ENCODE measurements around the gene SORCS2.

The SORCS2 gene

GRCh38 chr4:7521666-7522065 lies 329.3 kb downstream of the SORCS2 start:
- Histone ChIP-seq H3K79me2 (ENCODE audit: control insufficient read depth, insufficient read depth, low read length, poor library complexity) (no peaks in the 10 kb centered on the region), H3K36me3 (ENCODE audit: control insufficient read depth in 1 of 2, insufficient read depth in 2 of 2, low read length in 2 of 2) (no peaks in the 10 kb centered on the region), H3K27ac (ENCODE audit: low read depth, low read length) (no peak overlapping the region), H3K14ac (ENCODE audit: low read length) (no peak overlapping the region), H2BK120ac (ENCODE audit: insufficient read depth, low read length, poor library complexity) (no peak overlapping the region), H3K9me3 (ENCODE audit: insufficient read depth, low read depth, low read length) (no peaks in the 10 kb centered on the region), H4K8ac (ENCODE audit: low read depth, low read length) (no peak overlapping the region), H3K18ac (ENCODE audit: low read length) (no peak overlapping the region), H3K9ac (ENCODE audit: low read length) (no peak overlapping the region), H3K23ac (ENCODE audit: low read length) (no peak overlapping the region), H3K4ac (ENCODE audit: low read depth, low read length) (no peak overlapping the region), H2AFZ (ENCODE audit: insufficient read depth, low read length, poor library complexity) (no peak overlapping the region), H4K12ac (ENCODE audit: low read depth, low read length) (no peak overlapping the region), H3K79me1 (ENCODE audit: low read length) (no peaks in the 10 kb centered on the region), H3K4me2 (ENCODE audit: low read length) (no peak overlapping the region), H3K4me3 (ENCODE audit: low read depth, low read length) (no peak overlapping the region), H2BK12ac (ENCODE audit: low read length) (no peak overlapping the region), H3K4me1 (ENCODE audit: control insufficient read depth in 1 of 2, insufficient read depth in 2 of 2, low read length in 2 of 2) (no peaks in the 10 kb centered on the region), H2AK5ac (ENCODE audit: low read length) (no peak overlapping the region), H2BK5ac (ENCODE audit: low read depth, low read length, poor library complexity) (no peak overlapping the region), H4K91ac (ENCODE audit: low read depth, low read length) (no peak overlapping the region), H3K27me3 (ENCODE audit: insufficient read depth, low read length) (no peaks in the 10 kb centered on the region)
- DNase-seq: no peak
- WGBS (ENCODE audit: extremely low coverage, insufficient coverage, insufficient read length): no CpG with 5 or more reads among the region's 6 CpGs

DNA sequence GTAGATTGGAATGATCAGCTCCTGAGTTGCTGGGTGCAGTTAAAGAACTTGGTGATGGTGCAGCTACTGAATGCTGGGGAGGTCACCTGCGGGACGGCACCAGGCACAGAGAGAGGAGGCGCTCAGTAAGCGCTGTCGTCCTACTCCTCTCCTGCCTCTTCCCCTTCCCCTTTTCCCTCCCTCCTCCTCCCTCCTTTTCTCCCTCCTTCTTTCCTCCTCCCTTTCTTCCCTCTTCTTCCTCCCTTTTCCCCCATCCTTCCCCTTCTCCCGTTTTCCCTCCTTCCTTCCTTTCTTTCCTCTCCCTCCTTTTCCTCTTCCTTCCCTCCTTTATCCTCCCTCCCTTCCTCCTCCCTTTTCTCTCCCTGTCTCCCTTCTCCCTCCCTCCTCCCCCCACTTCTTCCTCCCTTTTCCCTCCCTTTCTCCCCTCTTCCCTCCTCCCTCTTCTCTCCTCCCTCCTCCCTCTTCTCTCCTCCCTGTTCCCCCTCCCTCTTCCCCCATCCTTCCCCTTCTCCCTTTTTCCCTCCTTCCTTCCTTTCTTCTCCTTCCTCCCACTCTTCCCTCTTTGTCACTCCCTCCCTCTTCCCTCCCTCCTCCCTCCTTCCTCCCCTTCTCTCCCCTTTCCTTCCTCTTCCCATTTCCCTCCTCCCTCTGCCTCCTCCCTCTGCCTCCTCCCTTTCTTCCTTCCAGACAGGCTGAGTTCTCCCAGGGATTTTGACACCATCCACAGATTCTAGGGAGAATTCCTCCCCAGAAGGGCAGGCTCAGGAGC lies 330.3 kb downstream of the SORCS2 start:
- H3K79me1 ChIP-seq (ENCODE audit: low read length): no peaks in the 10 kb centered on the region
- H3K18ac ChIP-seq (ENCODE audit: low read length): no peak overlapping the region
- H3K9ac ChIP-seq (ENCODE audit: low read length): no peak overlapping the region
- no peak overlapping the region for H4K91ac ChIP-seq (ENCODE audit: low read depth, low read length)
- no peak overlapping the region for H2BK12ac ChIP-seq (ENCODE audit: low read length)
- DNase-seq: no peak
- H2BK120ac ChIP-seq (ENCODE audit: insufficient read depth, low read length, poor library complexity): no peak overlapping the region
- H3K14ac ChIP-seq (ENCODE audit: low read length): no peak overlapping the region
- no peaks in the 10 kb centered on the region for H3K9me3 ChIP-seq (ENCODE audit: insufficient read depth, low read depth, low read length)
- H3K4me1 ChIP-seq (ENCODE audit: control insufficient read depth in 1 of 2, insufficient read depth in 2 of 2, low read length in 2 of 2): no peaks in the 10 kb centered on the region
- H3K27me3 ChIP-seq (ENCODE audit: insufficient read depth, low read length): no peaks in the 10 kb centered on the region
- H3K4me2 ChIP-seq (ENCODE audit: low read length): no peak overlapping the region
- H3K27ac ChIP-seq (ENCODE audit: low read depth, low read length): no peak overlapping the region
- no peak overlapping the region for H2BK5ac ChIP-seq (ENCODE audit: low read depth, low read length, poor library complexity)
- H3K36me3 ChIP-seq (ENCODE audit: control insufficient read depth in 1 of 2, insufficient read depth in 2 of 2, low read length in 2 of 2): no peaks in the 10 kb centered on the region
- no peak overlapping the region for H2AFZ ChIP-seq (ENCODE audit: insufficient read depth, low read length, poor library complexity)
- H4K12ac ChIP-seq (ENCODE audit: low read depth, low read length): no peak overlapping the region
- H3K4me3 ChIP-seq (ENCODE audit: low read depth, low read length): no peak overlapping the region
- H3K79me2 ChIP-seq (ENCODE audit: control insufficient read depth, insufficient read depth, low read length, poor library complexity): no peaks in the 10 kb centered on the region
- H2AK5ac ChIP-seq (ENCODE audit: low read length): no peak overlapping the region
- no peak overlapping the region for H4K8ac ChIP-seq (ENCODE audit: low read depth, low read length)
- H3K4ac ChIP-seq (ENCODE audit: low read depth, low read length): no peak overlapping the region
- no CpG with 5 or more reads among the region's 6 CpGs for WGBS (ENCODE audit: extremely low coverage, insufficient coverage, insufficient read length)
- H3K23ac ChIP-seq (ENCODE audit: low read length): no peak overlapping the region

GRCh38 chr4:7523526-7523925 lies 331.2 kb downstream of the SORCS2 start:
- no peak overlapping the region for H4K8ac ChIP-seq (ENCODE audit: low read depth, low read length)
- no peak overlapping the region for H2BK5ac ChIP-seq (ENCODE audit: low read depth, low read length, poor library complexity)
- H3K79me2 ChIP-seq (ENCODE audit: control insufficient read depth, insufficient read depth, low read length, poor library complexity): no peaks in the 10 kb centered on the region
- H3K4ac ChIP-seq (ENCODE audit: low read depth, low read length): no peak overlapping the region
- H3K79me1 ChIP-seq (ENCODE audit: low read length): no peaks in the 10 kb centered on the region
- no peaks in the 10 kb centered on the region for H3K36me3 ChIP-seq (ENCODE audit: control insufficient read depth in 1 of 2, insufficient read depth in 2 of 2, low read length in 2 of 2)
- H2AFZ ChIP-seq (ENCODE audit: insufficient read depth, low read length, poor library complexity): no peak overlapping the region
- no peak overlapping the region for H3K18ac ChIP-seq (ENCODE audit: low read length)
- no peak overlapping the region for H2BK120ac ChIP-seq (ENCODE audit: insufficient read depth, low read length, poor library complexity)
- H3K4me2 ChIP-seq (ENCODE audit: low read length): no peak overlapping the region
- no CpG with 5 or more reads among the region's 12 CpGs for WGBS (ENCODE audit: extremely low coverage, insufficient coverage, insufficient read length)
- H3K4me1 ChIP-seq (ENCODE audit: control insufficient read depth in 1 of 2, insufficient read depth in 2 of 2, low read length in 2 of 2): no peaks in the 10 kb centered on the region
- H3K14ac ChIP-seq (ENCODE audit: low read length): no peak overlapping the region
- no peak for DNase-seq
- no peak overlapping the region for H3K9ac ChIP-seq (ENCODE audit: low read length)
- H3K9me3 ChIP-seq (ENCODE audit: insufficient read depth, low read depth, low read length): no peaks in the 10 kb centered on the region
- H4K91ac ChIP-seq (ENCODE audit: low read depth, low read length): no peak overlapping the region
- no peak overlapping the region for H2BK12ac ChIP-seq (ENCODE audit: low read length)
- no peak overlapping the region for H3K4me3 ChIP-seq (ENCODE audit: low read depth, low read length)
- no peak overlapping the region for H3K23ac ChIP-seq (ENCODE audit: low read length)
- H2AK5ac ChIP-seq (ENCODE audit: low read length): no peak overlapping the region
- H4K12ac ChIP-seq (ENCODE audit: low read depth, low read length): no peak overlapping the region
- H3K27me3 ChIP-seq (ENCODE audit: insufficient read depth, low read length): no peaks in the 10 kb centered on the region
- H3K27ac ChIP-seq (ENCODE audit: low read depth, low read length): no peak overlapping the region

- no peak for DNase-seq
- no peaks in the 10 kb centered on the region for H3K27me3 ChIP-seq (ENCODE audit: insufficient read depth, low read length)
Observed at GRCh38 chr4:7524064-7524682, 331.8 kb downstream of the SORCS2 start.

More at GRCh38 chr4:7524064-7524682, 331.8 kb downstream of the SORCS2 start:
- Histone ChIP-seq H3K9me3 (ENCODE audit: insufficient read depth, low read depth, low read length) (no peaks in the 10 kb centered on the region), H2BK12ac (ENCODE audit: low read length) (no peak overlapping the region), H3K36me3 (ENCODE audit: control insufficient read depth in 1 of 2, insufficient read depth in 2 of 2, low read length in 2 of 2) (no peaks in the 10 kb centered on the region), H3K4me2 (ENCODE audit: low read length) (no peak overlapping the region), H3K23ac (ENCODE audit: low read length) (no peak overlapping the region), H3K14ac (ENCODE audit: low read length) (no peak overlapping the region), H3K79me1 (ENCODE audit: low read length) (no peaks in the 10 kb centered on the region), H3K27ac (ENCODE audit: low read depth, low read length) (no peak overlapping the region), H3K4ac (ENCODE audit: low read depth, low read length) (no peak overlapping the region), H4K12ac (ENCODE audit: low read depth, low read length) (no peak overlapping the region), H2AFZ (ENCODE audit: insufficient read depth, low read length, poor library complexity) (no peak overlapping the region), H3K9ac (ENCODE audit: low read length) (no peak overlapping the region), H3K4me3 (ENCODE audit: low read depth, low read length) (no peak overlapping the region), H4K8ac (ENCODE audit: low read depth, low read length) (no peak overlapping the region), H4K91ac (ENCODE audit: low read depth, low read length) (no peak overlapping the region), H3K18ac (ENCODE audit: low read length) (no peak overlapping the region), H3K4me1 (ENCODE audit: control insufficient read depth in 1 of 2, insufficient read depth in 2 of 2, low read length in 2 of 2) (no peaks in the 10 kb centered on the region), H2BK120ac (ENCODE audit: insufficient read depth, low read length, poor library complexity) (no peak overlapping the region), H2BK5ac (ENCODE audit: low read depth, low read length, poor library complexity) (no peak overlapping the region), H3K79me2 (ENCODE audit: control insufficient read depth, insufficient read depth, low read length, poor library complexity) (no peaks in the 10 kb centered on the region), H2AK5ac (ENCODE audit: low read length) (no peak overlapping the region)
- WGBS (ENCODE audit: extremely low coverage, insufficient coverage, insufficient read length): no CpG with 5 or more reads among the region's 12 CpGs

Measured in trophoblast cell (in vitro differentiated cells and primary cell).